Measurements from ENCODE around the gene SCN5A. TPM values are rescaled to one million over a fixed set of nuclear protein-coding genes. Genes with fewer than 3 reads are reported as not detected.

Gene SCN5A
- polyA plus RNA-seq, 1 experiment: 0.74 TPM

- H3K4me3 ChIP-seq (ENCODE audit: low read depth, low read length): no peak overlapping the region
- DNase-seq (ENCODE audit: low read depth): no peak
- TF ChIP-seq CTCF (IDR thresholded peaks at IDR 0.05; ENCODE audit: insufficient read depth, low read depth, low read length): no peak
- POLR2A ChIA-PET: no interaction called here
- no peaks in the 10 kb centered on the region for H3K27me3 ChIP-seq (ENCODE audit: control insufficient read depth, insufficient read depth, low read length)
- 0 out of 2 replicates have a peak, but pooled peaks cover 1% of the 10 kb centered on the region for H3K36me3 ChIP-seq (ENCODE audit: control insufficient read depth, insufficient read depth, low read length)
- CTCF ChIA-PET: interaction anchor here (2.6 to 3.0 kb wide), 2 partner anchors 11 to 14 kb away, joined by 12 to 20 read pairs; partner anchors contain the start of gene EXOG
Observed at GRCh38 chr3:38509732-38510131, 139.8 kb downstream of the SCN5A start.

- CTCF ChIA-PET: interaction anchor here (2.1 to 3.0 kb wide), 2 partner anchors 11 to 14 kb away, joined by 7 to 12 read pairs; partner anchors contain the start of gene EXOG
Observed at GRCh38 chr3:38507120-38507519, 142.4 kb downstream of the SCN5A start.

GRCh38 chr3:38500688-38501417 lies 148.6 kb downstream of the SCN5A start:
- POLR2A ChIA-PET: no interaction called here
- no peaks in the 10 kb centered on the region; the same call in 1 of the 2 replicates for H3K36me3 ChIP-seq (ENCODE audit: control insufficient read depth, insufficient read depth, low read length)

More at GRCh38 chr3:38507120-38507519, 142.4 kb downstream of the SCN5A start:
- H3K4me3 ChIP-seq (ENCODE audit: low read depth, low read length): no peak overlapping the region
- no peak for DNase-seq (ENCODE audit: low read depth)
- POLR2A ChIA-PET: no interaction called here
- no peaks in the 10 kb centered on the region for H3K27me3 ChIP-seq (ENCODE audit: control insufficient read depth, insufficient read depth, low read length)
- H3K36me3 ChIP-seq (ENCODE audit: control insufficient read depth, insufficient read depth, low read length): peaks cover 1% of the 10 kb centered on the region; the same call in 1 of the 2 replicates
- TF ChIP-seq CTCF (IDR thresholded peaks at IDR 0.05; ENCODE audit: insufficient read depth, low read depth, low read length): no peak

More at GRCh38 chr3:38500688-38501417, 148.6 kb downstream of the SCN5A start:
- TF ChIP-seq CTCF (IDR thresholded peaks at IDR 0.05; ENCODE audit: insufficient read depth, low read depth, low read length): no peak
- no peak for DNase-seq (ENCODE audit: low read depth)
- Histone ChIP-seq H3K27me3 (ENCODE audit: control insufficient read depth, insufficient read depth, low read length) (no peaks in the 10 kb centered on the region), H3K4me3 (ENCODE audit: low read depth, low read length) (no peak overlapping the region)
- CTCF ChIA-PET: interaction anchor here (1.3 to 1.6 kb wide), 2 partner anchors 20 to 151 kb away, joined by 5 to 7 read pairs; no protein-coding TSS in a partner anchor

Small RNAs within 50 kb of the gene (small RNA-seq; reads per million reads assigned to genes)
- gene RF00019 (ENCODE audit: insufficient read length, low read depth, low replicate concordance): not detected

Other genes with a start within 250 kb of the SCN5A start
- 0.83 and 1.6 TPM in 2 replicates for gene ACVR2B, start 195.8 kb downstream of the SCN5A start, polyA plus RNA-seq (2011; rRNA removed)
- gene EXOG, start 153.3 kb downstream of the SCN5A start, polyA plus RNA-seq (2011; rRNA removed): 7.5 and 11.8 TPM in 2 replicates
- not detected in 2 replicates for gene SCN10A, start 166.5 kb upstream of the SCN5A start, polyA plus RNA-seq (2011; rRNA removed)